ENCODE results near the gene PTCD2. TPM values are rescaled to one million over a fixed set of nuclear protein-coding genes. Genes with fewer than 3 reads are reported as not detected.
A peak's percentile ranks its signal among the peaks of the same experiment; 100 is the strongest.

The PTCD2 gene
- total and polyA plus RNA-seq, 9 of the 15 experiments (the other 6 are each of a cell fraction or from before 2014, with no cell fraction given), result 11.9 to 28.5 (median 18.6) TPM

- FAIRE-seq, result no peak
- Histone ChIP-seq H3K9me1 (ENCODE audit: control insufficient read depth, insufficient read depth, low read length) (no peaks in the 10 kb centered on the region), H3K9ac (ENCODE audit: insufficient read depth in 1 of 2, low read depth in 2 of 2, low read length in 2 of 2) (no peak overlapping the region), H3K27me3 (ENCODE audit: control insufficient read depth in 2 of 2, insufficient read depth in 2 of 2, low read length in 2 of 2) (peaks cover 0 to 12% of the 10 kb centered on the region in 2 experiments; a peak in 1 of 5 replicates), H3K4me2 (ENCODE audit: insufficient read depth, low read length) (no peak overlapping the region), H3K36me3 (ENCODE audit: control insufficient read depth, insufficient read depth, low read length) (no peaks in the 10 kb centered on the region), H3K4me3 (no peak overlapping the region), H3K9me3 (replicated peaks; ENCODE audit: control insufficient read depth, insufficient read depth, low read depth, low read length) (no peaks in the 10 kb centered on the region), H4K20me1 (replicated peaks; ENCODE audit: control insufficient read depth, insufficient read depth, low read length) (no peaks in the 10 kb centered on the region), H3K27ac (ENCODE audit: extremely low read depth, low read depth, low read length) (no peak overlapping the region), H2AFZ (ENCODE audit: low read depth, low read length) (no peak overlapping the region), H3K79me2 (ENCODE audit: control insufficient read depth, insufficient read depth, low read length) (no peaks in the 10 kb centered on the region), H3K4me1 (replicated peaks in 1 of 2; ENCODE audit: control insufficient read depth in 2 of 2, insufficient read depth in 2 of 2, low read length in 2 of 2) (peaks cover 0 to 3% of the 10 kb centered on the region in 2 experiments; a peak in 1 of 5 replicates)
- ChIA-PET CTCF (ENCODE audit: low intra/inter-chr PET ratio) (no interaction called here), POLR2A (interaction anchor here (0.8 to 1.7 kb wide), 5 partner anchors 9 to 112 kb away, joined by 3 to 4 read pairs (median 3); no protein-coding TSS in a partner anchor)
- no peak for DNase-seq (ENCODE audit: extremely low read depth in 1 of 4, low spot score in 3 of 4)
- in situ Hi-C loops (cut with MboI) (no loop called here), intact Hi-C loops (cut with micrococcal nuclease) (loop anchor here (1.0 kb wide), 1 partner anchor 112 kb away; no protein-coding TSS in a partner anchor)
- no TSS peak for BruUV-seq (replicated peaks)
- ATAC-seq, result no peak
- WGBS (ENCODE audit: insufficient coverage, low coverage, missing lambda C conversion rate), result 3% methylated on average over 4 of the region's 4 CpGs
- TF ChIP-seq HLTF (IDR thresholded peaks at IDR 0.05) (no peak), RAD21 (CRISPR knock-in tag; conservative IDR thresholded peaks at IDR 0.05 in 1 of 2, IDR thresholded peaks at IDR 0.05 in 1 of 2) (peak; percentile 33 to 60), MXI1 (IDR thresholded peaks at IDR 0.05; ENCODE audit: low read depth, low read length) (no peak), FOXK2 (conservative IDR thresholded peaks at IDR 0.05 in 1 of 2, IDR thresholded peaks at IDR 0.05 in 1 of 2; ENCODE audit: low read depth in 2 of 2) (no peak), TCF7 (IDR thresholded peaks at IDR 0.05; ENCODE audit: borderline replicate concordance) (no peak), PHF20 (IDR thresholded peaks at IDR 0.05; ENCODE audit: partially characterized antibody) (no peak), ETV5 (CRISPR knock-in tag; IDR thresholded peaks at IDR 0.05; ENCODE audit: low read depth) (no peak), HDGF (IDR thresholded peaks at IDR 0.05) (no peak)
- TF ChIP-seq, protein P1, sequence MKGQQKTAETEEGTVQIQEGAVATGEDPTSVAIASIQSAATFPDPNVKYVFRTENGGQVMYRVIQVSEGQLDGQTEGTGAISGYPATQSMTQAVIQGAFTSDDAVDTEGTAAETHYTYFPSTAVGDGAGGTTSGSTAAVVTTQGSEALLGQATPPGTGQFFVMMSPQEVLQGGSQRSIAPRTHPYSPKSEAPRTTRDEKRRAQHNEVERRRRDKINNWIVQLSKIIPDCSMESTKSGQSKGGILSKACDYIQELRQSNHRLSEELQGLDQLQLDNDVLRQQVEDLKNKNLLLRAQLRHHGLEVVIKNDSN (CRISPR knock-in tag; IDR thresholded peaks at IDR 0.05), result no peak
- TF ChIP-seq, protein P2, sequence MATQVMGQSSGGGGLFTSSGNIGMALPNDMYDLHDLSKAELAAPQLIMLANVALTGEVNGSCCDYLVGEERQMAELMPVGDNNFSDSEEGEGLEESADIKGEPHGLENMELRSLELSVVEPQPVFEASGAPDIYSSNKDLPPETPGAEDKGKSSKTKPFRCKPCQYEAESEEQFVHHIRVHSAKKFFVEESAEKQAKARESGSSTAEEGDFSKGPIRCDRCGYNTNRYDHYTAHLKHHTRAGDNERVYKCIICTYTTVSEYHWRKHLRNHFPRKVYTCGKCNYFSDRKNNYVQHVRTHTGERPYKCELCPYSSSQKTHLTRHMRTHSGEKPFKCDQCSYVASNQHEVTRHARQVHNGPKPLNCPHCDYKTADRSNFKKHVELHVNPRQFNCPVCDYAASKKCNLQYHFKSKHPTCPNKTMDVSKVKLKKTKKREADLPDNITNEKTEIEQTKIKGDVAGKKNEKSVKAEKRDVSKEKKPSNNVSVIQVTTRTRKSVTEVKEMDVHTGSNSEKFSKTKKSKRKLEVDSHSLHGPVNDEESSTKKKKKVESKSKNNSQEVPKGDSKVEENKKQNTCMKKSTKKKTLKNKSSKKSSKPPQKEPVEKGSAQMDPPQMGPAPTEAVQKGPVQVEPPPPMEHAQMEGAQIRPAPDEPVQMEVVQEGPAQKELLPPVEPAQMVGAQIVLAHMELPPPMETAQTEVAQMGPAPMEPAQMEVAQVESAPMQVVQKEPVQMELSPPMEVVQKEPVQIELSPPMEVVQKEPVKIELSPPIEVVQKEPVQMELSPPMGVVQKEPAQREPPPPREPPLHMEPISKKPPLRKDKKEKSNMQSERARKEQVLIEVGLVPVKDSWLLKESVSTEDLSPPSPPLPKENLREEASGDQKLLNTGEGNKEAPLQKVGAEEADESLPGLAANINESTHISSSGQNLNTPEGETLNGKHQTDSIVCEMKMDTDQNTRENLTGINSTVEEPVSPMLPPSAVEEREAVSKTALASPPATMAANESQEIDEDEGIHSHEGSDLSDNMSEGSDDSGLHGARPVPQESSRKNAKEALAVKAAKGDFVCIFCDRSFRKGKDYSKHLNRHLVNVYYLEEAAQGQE (IDR thresholded peaks at IDR 0.05; ENCODE audit: borderline replicate concordance), result 0 out of 2 replicates have a peak, but pooled peaks have one; percentile 19
- TF ChIP-seq, protein P2 (CRISPR knock-in tag; IDR thresholded peaks at IDR 0.05; ENCODE audit: low read depth), result no peak
- TF ChIP-seq, protein P3, sequence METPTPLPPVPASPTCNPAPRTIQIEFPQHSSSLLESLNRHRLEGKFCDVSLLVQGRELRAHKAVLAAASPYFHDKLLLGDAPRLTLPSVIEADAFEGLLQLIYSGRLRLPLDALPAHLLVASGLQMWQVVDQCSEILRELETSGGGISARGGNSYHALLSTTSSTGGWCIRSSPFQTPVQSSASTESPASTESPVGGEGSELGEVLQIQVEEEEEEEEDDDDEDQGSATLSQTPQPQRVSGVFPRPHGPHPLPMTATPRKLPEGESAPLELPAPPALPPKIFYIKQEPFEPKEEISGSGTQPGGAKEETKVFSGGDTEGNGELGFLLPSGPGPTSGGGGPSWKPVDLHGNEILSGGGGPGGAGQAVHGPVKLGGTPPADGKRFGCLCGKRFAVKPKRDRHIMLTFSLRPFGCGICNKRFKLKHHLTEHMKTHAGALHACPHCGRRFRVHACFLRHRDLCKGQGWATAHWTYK (CRISPR knock-in tag; IDR thresholded peaks at IDR 0.05), result no peak
These were observed 92.3 kb downstream of the PTCD2 start for GRCh38 chr5:72412283-72413055.
